GM18517 (cell line): ENCODE results near the gene TBC1D24.
A peak's percentile ranks its signal among the peaks of the same experiment; 100 is the strongest.

Experiments
- ATAC-seq: cut with Tn5 transposase; IDR thresholded peaks from one replicate; pipeline ENCODE4 v1.9.1; 2021; ENCODE audit warnings: mild to moderate bottlenecking, moderate library complexity; ENCODE audit not compliant: unreplicated experiment

The TBC1D24 gene

GRCh38 chr16:2481676-2482075 is 6.7 kb downstream of the TBC1D24 start:
- no peak for ATAC-seq

GRCh38 chr16:2482249-2482648 is 7.3 kb downstream of the TBC1D24 start:
- ATAC-seq: no peak

- no peak for ATAC-seq
Measured at GRCh38 chr16:2482708-2483534, 8.0 kb downstream of the TBC1D24 start.

- ATAC-seq: no peak
Measured at GRCh38 chr16:2483939-2484897, 9.3 kb downstream of the TBC1D24 start.

GRCh38 chr16:2484898-2485508 is 10.1 kb downstream of the TBC1D24 start:
- no peak for ATAC-seq

- no peak for ATAC-seq
Measured at GRCh38 chr16:2485811-2486507, 11.0 kb downstream of the TBC1D24 start.

GRCh38 chr16:2486645-2487516 is 12.0 kb downstream of the TBC1D24 start:
- peak; percentile 63 for ATAC-seq

- ATAC-seq: no peak
Measured at GRCh38 chr16:2487517-2487842, 12.6 kb downstream of the TBC1D24 start.

- ATAC-seq: no peak
Measured at GRCh38 chr16:2487903-2488531, 13.1 kb downstream of the TBC1D24 start.

GRCh38 chr16:2489581-2489980 is 14.7 kb downstream of the TBC1D24 start:
- no peak for ATAC-seq

- ATAC-seq: no peak
Measured at GRCh38 chr16:2490190-2491105, 15.5 kb downstream of the TBC1D24 start.

- ATAC-seq: no peak
Measured at GRCh38 chr16:2492292-2492691, 17.4 kb downstream of the TBC1D24 start.

GRCh38 chr16:2493605-2494004 is 18.7 kb downstream of the TBC1D24 start:
- ATAC-seq: no peak

GRCh38 chr16:2494616-2495015 is 19.7 kb downstream of the TBC1D24 start:
- no peak for ATAC-seq

- ATAC-seq: no peak
Measured at GRCh38 chr16:2495041-2495440, 20.1 kb downstream of the TBC1D24 start.

GRCh38 chr16:2496223-2497115 is 21.5 kb downstream of the TBC1D24 start:
- ATAC-seq: no peak

- ATAC-seq: no peak
Measured at GRCh38 chr16:2497116-2497630, 22.2 kb downstream of the TBC1D24 start.
